OCI-LY3 (cell line): ENCODE results near the gene EIF2A.

Source experiments
- CTCF ChIP-seq: fragments of 200-600, 300-600 bp; sonication (generic); IDR thresholded peaks from 2 replicates; pipeline ENCODE4 v1.5.1; 2014; ENCODE audit warnings: antibody characterized with exemption, low read length, low read depth
- EZH2phosphoT487 ChIP-seq: fragments of 200-600 bp; shearing (Covaris generic); IDR thresholded peaks from 2 replicates; pipeline ENCODE4 v1.6.1; 2018; ENCODE audit warnings: antibody characterized with exemption, mixed run types, low read depth

- TF ChIP-seq CTCF: no peak
- no peak for TF ChIP-seq EZH2phosphoT487
These were observed 56.8 kb downstream of the EIF2A start, which contains the start of gene SELENOT for GRCh38 chr3:150603153-150603979.
